ENCODE measurements around the gene ESRRA. TPM values are rescaled to one million over a fixed set of nuclear protein-coding genes. Genes with fewer than 3 reads are reported as not detected.
A peak's percentile ranks its signal among the peaks of the same experiment; 100 is the strongest.

ESRRA gene
- total RNA-seq, 4 donors from 2014 or later = 151 to 460 (median 341) TPM

- Histone ChIP-seq H3K27ac (peak overlapping the region; percentile 73 to 86 (median 86)), H3K27me3 (no peaks in the 10 kb centered on the region), H3K4me3 (peak overlapping the region in 3 of 4 donors; percentile 59 to 99 (median 79)), H3K9me3 (no peaks in the 10 kb centered on the region), H3K4me1 (peaks cover 11 to 45% (median 20%) of the 10 kb centered on the region in 4 donors), H3K36me3 (peaks cover 0 to 21% (median 0%) of the 10 kb centered on the region in 3 donors)
- TF ChIP-seq CTCF (IDR thresholded peaks at IDR 0.05) (no peak), POLR2A (IDR thresholded peaks at IDR 0.05) (peak in 1 of 2 donors; percentile 47)
- DNase-seq = peak in 1 of 3 donors; percentile 79
These were observed 52.7 kb downstream of the ESRRA start for GRCh38 chr11:64357904-64358535.

- peak overlapping the region; percentile 59 to 99 (median 84) for H3K4me3 ChIP-seq
- TF ChIP-seq POLR2A (IDR thresholded peaks at IDR 0.05) = no peak
- no peak for TF ChIP-seq CTCF (IDR thresholded peaks at IDR 0.05)
- no peak for DNase-seq
- H3K9me3 ChIP-seq = no peaks in the 10 kb centered on the region
- no peaks in the 10 kb centered on the region for H3K27me3 ChIP-seq
- H3K4me1 ChIP-seq = peaks cover 11 to 45% (median 20%) of the 10 kb centered on the region in 4 donors
- H3K27ac ChIP-seq = peak overlapping the region; percentile 73 to 86 (median 86)
- peaks cover 0 to 26% (median 0%) of the 10 kb centered on the region in 3 donors for H3K36me3 ChIP-seq
These were observed 53.2 kb downstream of the ESRRA start for GRCh38 chr11:64358536-64358906.

- H3K4me1 ChIP-seq = peaks cover 11 to 45% (median 22%) of the 10 kb centered on the region in 4 donors
- H3K27ac ChIP-seq = peak within 1 kb of the TSS; percentile 73 to 86 (median 86)
- H3K4me3 ChIP-seq = peak within 1 kb of the TSS; percentile 59 to 99 (median 84)
- no peaks in the 10 kb centered on the region for H3K27me3 ChIP-seq
- peaks cover 0 to 32% (median 0%) of the 10 kb centered on the region in 3 donors for H3K36me3 ChIP-seq
- TF ChIP-seq CTCF (IDR thresholded peaks at IDR 0.05) (peak in 2 of 6 experiments; percentile 16 to 25), POLR2A (IDR thresholded peaks at IDR 0.05) (peak; percentile 47 to 74)
- peak; percentile 48 to 85 (median 77) for DNase-seq
- no peaks in the 10 kb centered on the region for H3K9me3 ChIP-seq
These were observed 53.8 kb downstream of the ESRRA start, which contains the start of gene RPS6KA4 for GRCh38 chr11:64358907-64359711. TSS of gene RPS6KA4 (plus strand) at chr11:64359162. CDS start at chr11:64359236, 74 bp downstream.

GRCh38 chr11:64359712-64360445, 54.6 kb downstream of the ESRRA start:
- DNase-seq = peak in 1 of 3 donors; percentile 52
- H3K4me1 ChIP-seq = peaks cover 11 to 41% (median 23%) of the 10 kb centered on the region in 4 donors
- TF ChIP-seq CTCF (IDR thresholded peaks at IDR 0.05) (no peak), POLR2A (IDR thresholded peaks at IDR 0.05) (no peak)
- peak overlapping the region; percentile 59 to 99 (median 84) for H3K4me3 ChIP-seq
- H3K27ac ChIP-seq = peak overlapping the region; percentile 73 to 86 (median 86)
- peaks cover 0 to 40% (median 0%) of the 10 kb centered on the region in 3 donors for H3K36me3 ChIP-seq
- H3K27me3 ChIP-seq = no peaks in the 10 kb centered on the region
- H3K9me3 ChIP-seq = no peaks in the 10 kb centered on the region

- TF ChIP-seq POLR2A (IDR thresholded peaks at IDR 0.05) = no peak
- H3K27ac ChIP-seq = peak overlapping the region in 1 of 4 donors; percentile 73
- H3K4me1 ChIP-seq = peaks cover 11 to 37% (median 23%) of the 10 kb centered on the region in 4 donors
- no peak for DNase-seq
- peaks cover 0 to 46% (median 0%) of the 10 kb centered on the region in 3 donors for H3K36me3 ChIP-seq
- H3K27me3 ChIP-seq = no peaks in the 10 kb centered on the region
- no peaks in the 10 kb centered on the region for H3K9me3 ChIP-seq
- peak overlapping the region; percentile 59 to 99 (median 84) for H3K4me3 ChIP-seq
These were observed 55.2 kb downstream of the ESRRA start for GRCh38 chr11:64360448-64360921.

All from Peyer's patch (tissue), 4 donors.